ENCODE results near the gene FARS2.
"Not testable (repeated sequence)": the region's sequence is repeated elsewhere in the genome, so short reads cannot be mapped to it uniquely, and the experiment has no call there.

The FARS2 gene

DNA sequence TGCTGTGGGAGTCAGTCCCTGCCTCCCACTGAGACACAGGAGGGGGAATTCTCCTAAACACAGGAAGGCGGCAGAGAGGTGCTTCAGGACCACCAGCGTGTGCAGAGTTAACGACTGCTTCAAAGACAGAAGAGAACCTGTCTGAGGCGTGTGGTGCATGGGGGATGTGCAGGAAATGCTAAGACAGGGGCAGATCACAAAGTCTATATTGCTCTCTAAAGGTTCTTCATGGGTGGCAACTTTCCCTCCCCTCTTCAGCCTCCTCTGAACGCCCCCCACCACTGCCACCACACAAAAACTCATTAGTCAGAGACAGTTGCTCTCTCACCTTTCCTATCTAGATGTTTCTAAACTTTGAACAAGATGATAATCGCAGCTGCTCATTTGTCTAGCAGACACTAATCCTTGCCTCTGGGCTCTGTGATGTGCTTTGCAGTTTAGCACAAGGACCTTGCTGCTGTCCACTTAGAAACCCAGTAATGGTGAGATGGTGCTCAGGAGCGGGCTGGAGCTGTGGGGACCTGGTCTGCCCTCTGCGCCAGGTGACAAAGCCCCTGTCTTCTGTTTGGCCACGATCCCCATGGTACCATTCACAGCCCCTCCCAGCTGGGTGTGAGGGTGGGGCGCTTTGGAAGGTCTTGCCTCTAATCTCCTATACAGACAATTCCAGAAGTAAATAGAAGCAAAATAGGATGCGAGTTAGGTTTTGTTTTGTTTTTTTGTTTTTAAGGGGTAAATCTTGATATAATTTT lies 525.8 kb downstream of the FARS2 start:
- TF ChIP-seq, protein P1, sequence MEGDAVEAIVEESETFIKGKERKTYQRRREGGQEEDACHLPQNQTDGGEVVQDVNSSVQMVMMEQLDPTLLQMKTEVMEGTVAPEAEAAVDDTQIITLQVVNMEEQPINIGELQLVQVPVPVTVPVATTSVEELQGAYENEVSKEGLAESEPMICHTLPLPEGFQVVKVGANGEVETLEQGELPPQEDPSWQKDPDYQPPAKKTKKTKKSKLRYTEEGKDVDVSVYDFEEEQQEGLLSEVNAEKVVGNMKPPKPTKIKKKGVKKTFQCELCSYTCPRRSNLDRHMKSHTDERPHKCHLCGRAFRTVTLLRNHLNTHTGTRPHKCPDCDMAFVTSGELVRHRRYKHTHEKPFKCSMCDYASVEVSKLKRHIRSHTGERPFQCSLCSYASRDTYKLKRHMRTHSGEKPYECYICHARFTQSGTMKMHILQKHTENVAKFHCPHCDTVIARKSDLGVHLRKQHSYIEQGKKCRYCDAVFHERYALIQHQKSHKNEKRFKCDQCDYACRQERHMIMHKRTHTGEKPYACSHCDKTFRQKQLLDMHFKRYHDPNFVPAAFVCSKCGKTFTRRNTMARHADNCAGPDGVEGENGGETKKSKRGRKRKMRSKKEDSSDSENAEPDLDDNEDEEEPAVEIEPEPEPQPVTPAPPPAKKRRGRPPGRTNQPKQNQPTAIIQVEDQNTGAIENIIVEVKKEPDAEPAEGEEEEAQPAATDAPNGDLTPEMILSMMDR (IDR thresholded peaks at IDR 0.05; ENCODE audit: control insufficient read depth, extremely low read depth, insufficient read depth), result no peak
- H3K4me3 ChIP-seq (ENCODE audit: low read depth, low read length), result no peak overlapping the region
- DNase-seq (ENCODE audit: low read depth), result no peak

DNA sequence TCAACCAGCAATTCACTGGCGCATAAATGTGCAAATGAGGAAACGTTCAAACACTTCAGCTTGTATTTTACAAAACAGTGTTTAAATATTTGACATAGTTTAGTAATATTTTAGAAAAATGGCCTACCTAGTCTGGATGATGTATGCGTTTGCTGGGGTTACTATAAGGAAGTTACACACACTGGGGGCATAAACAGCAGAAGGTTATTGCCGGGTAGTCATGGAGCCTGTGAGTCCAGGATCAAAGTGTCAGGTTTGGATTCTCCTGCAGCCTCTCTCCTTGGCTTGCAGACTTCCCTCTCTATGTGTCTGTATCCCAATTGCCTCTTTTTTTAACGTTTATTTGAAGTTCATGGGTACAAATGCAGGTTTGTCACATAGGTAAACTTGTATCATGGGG lies 528.1 kb downstream of the FARS2 start:
- not testable (repeated sequence) for H3K4me3 ChIP-seq (ENCODE audit: low read depth, low read length); DNase-seq (ENCODE audit: low read depth)

DNA sequence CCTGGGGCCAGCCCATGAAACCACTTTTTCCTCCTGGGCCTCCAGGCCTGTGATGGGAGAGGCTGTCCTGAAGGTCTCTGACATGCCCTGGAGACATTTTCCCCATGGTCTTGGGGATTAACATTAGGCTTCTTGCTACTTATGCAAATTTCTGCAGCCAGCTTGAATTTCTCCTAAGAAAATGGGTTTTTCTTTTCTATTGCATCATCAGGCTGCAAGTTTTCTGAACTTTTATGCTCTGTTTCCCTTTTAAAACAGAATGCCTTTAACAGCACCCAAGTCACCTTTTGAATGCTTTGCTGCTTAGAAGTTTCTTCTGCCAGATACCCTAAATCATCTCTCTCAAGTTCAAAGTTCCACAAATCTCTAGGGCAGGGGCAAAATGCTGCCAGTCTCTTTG lies 535.2 kb downstream of the FARS2 start:
- not testable (repeated sequence) for DNase-seq (ENCODE audit: low read depth); H3K4me3 ChIP-seq (ENCODE audit: low read depth, low read length)

DNA sequence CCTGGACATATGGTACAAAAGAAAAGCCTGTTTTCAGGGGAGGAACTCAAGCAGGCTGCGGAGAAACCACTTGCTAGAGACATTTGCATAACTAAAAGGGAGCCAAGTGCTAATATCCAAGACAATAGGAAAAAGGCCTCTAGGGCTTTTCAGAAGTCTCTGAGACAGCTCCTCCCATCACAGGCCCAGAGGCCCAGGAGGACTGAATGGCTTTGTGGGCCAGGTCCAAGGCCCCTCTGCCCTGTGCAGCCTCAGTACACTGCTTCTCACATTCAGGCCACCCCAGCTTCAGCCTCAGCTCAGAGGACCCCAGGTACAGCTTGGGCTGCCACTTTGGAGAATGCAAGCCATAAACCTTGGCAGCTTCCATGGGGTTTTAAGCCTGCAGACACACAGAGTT lies 545.1 kb downstream of the FARS2 start:
- H3K4me3 ChIP-seq (ENCODE audit: low read depth, low read length); DNase-seq (ENCODE audit: low read depth): not testable (repeated sequence)

DNA sequence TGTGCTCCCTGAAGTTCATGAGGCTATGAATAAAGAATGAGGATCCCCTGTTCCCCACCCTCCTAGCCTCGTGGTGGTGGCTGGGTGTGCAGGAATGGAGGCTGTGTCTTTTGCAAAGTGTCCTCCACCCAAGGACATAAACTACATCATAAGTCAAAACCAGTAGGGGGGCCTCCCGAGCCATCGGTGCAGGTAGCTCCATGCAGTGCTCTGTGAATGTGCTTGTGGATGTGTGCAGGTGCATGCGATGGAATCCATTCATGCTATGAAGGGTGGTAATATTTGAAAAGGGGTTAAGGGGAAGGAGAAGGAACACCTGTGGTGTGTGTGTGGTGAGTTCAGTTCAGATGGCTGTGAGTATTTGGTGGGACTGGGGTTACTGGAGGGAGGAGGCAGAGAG lies 548.1 kb downstream of the FARS2 start:
- no peak overlapping the region for H3K4me3 ChIP-seq (ENCODE audit: low read depth, low read length)
- DNase-seq (ENCODE audit: low read depth), result no peak
- TF ChIP-seq, protein P1 (IDR thresholded peaks at IDR 0.05; ENCODE audit: control insufficient read depth, extremely low read depth, insufficient read depth), result no peak

DNA sequence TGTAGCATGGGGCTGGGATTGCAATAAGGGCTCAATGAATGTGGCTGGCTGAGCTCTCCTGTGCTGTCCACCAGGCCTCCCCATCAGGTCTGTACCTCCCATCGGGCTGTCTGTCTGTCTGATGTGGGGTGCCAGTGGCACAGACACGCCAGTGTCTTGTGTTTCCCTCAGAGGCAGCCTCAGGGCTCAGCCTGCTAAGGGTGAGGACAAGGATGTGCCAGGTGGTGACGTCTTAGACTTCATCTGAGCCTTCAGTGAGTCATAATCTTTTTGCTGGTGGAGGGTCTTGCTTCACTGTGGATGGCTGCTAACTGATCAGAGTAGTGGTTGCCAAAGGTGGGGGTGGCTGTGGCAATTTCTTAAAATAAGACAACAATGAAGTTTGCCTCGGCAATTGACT lies 550.7 kb downstream of the FARS2 start:
- no peak overlapping the region for H3K4me3 ChIP-seq (ENCODE audit: low read depth, low read length)
- DNase-seq (ENCODE audit: low read depth), result no peak
- TF ChIP-seq, protein P1 (IDR thresholded peaks at IDR 0.05; ENCODE audit: control insufficient read depth, extremely low read depth, insufficient read depth), result no peak

DNA sequence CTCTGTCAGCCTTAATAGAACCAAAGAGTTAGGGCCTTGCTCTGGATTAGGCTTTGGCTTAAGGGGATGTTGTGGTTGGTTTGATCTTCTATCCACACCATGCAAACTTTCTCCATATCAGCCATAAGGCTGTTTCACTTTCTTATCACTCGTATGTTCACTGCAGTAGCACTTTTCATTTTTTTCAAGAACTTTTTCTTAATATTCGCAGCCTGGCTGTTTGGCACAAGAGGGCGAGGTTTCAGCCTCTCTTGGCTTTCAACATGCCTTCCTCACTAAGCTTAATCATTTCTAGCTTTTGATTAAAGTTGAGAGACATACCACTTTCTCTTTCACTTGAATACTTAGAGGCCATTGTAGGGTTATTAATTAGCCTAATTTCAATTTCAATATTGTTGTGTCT lies 552.3 kb downstream of the FARS2 start:
- TF ChIP-seq, protein P1 (IDR thresholded peaks at IDR 0.05; ENCODE audit: control insufficient read depth, extremely low read depth, insufficient read depth), result no peak
- no peak for DNase-seq (ENCODE audit: low read depth)
- H3K4me3 ChIP-seq (ENCODE audit: low read depth, low read length), result no peak overlapping the region

DNA sequence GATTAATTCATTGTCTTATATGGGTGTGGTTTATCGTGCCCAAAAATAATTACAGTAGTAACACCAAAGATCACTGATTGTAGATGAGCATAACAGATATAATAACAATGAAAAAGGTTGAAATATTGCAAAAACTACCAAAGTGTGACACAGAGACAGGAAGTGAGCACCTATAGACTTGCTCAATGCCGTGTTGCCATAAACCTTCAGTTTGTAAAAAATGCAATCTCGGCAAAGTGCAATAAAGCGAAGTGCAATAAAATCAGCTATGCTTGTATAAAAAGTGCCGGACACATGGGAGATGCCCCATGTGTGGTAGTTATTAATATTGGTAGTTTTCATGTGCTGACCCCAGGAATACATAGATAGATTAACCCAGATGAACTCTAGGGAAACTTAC lies 552.8 kb downstream of the FARS2 start:
- no peak overlapping the region for H3K4me3 ChIP-seq (ENCODE audit: low read depth, low read length)
- no peak for DNase-seq (ENCODE audit: low read depth)
- TF ChIP-seq, protein P1 (IDR thresholded peaks at IDR 0.05; ENCODE audit: control insufficient read depth, extremely low read depth, insufficient read depth), result no peak
